CD4-positive, alpha-beta T cell treated with Interleukin-6 for 4 hours (primary cell): ENCODE measurements around the gene BTD.
"Not testable (repeated sequence)": the region's sequence is repeated elsewhere in the genome, so short reads cannot be mapped to it uniquely, and the experiment has no call there.

Source experiments
- DNase-seq: peaks from one replicate; pipeline ENCODE4 v3.0.0-alpha.2; 2020; ENCODE audit warnings: mixed read lengths

Gene BTD

GRCh38 chr3:15601399-15602145 lies at the start of gene BTD, which contains the start of gene HACL1:
Gene BTD, plus strand, starts transcription at chr3:15601745. Its CDS starts 33,695 bp downstream, at chr3:15635440.
Gene HACL1, minus strand, starts transcription at chr3:15601569. Its CDS starts 106 bp downstream, at chr3:15601463.
- DNase-seq: peak; percentile 98

- no peak for DNase-seq
Measured at GRCh38 chr3:15551902-15552301, 49.6 kb upstream of the BTD start.

- no peak for DNase-seq
Measured at GRCh38 chr3:15553749-15554148, 47.8 kb upstream of the BTD start.

GRCh38 chr3:15556512-15556911 lies 45.0 kb upstream of the BTD start:
- no peak for DNase-seq

- peak; percentile 59 for DNase-seq
Measured at GRCh38 chr3:15557511-15557946, 44.0 kb upstream of the BTD start.

GRCh38 chr3:15558581-15558980 lies 43.0 kb upstream of the BTD start:
- no peak for DNase-seq

- no peak for DNase-seq
Measured at GRCh38 chr3:15562560-15562959, 39.0 kb upstream of the BTD start.

GRCh38 chr3:15563190-15563589 lies 38.4 kb upstream of the BTD start:
- no peak for DNase-seq

GRCh38 chr3:15572138-15572537 lies 29.4 kb upstream of the BTD start:
- DNase-seq: no peak

GRCh38 chr3:15575446-15575845 lies 26.1 kb upstream of the BTD start:
- DNase-seq: no peak

GRCh38 chr3:15576475-15576874 lies 25.1 kb upstream of the BTD start:
- no peak for DNase-seq

- no peak for DNase-seq
Measured at GRCh38 chr3:15578289-15578867, 23.2 kb upstream of the BTD start.

GRCh38 chr3:15579051-15579450 lies 22.5 kb upstream of the BTD start:
- DNase-seq: no peak

- DNase-seq: no peak
Measured at GRCh38 chr3:15581471-15582394, 19.8 kb upstream of the BTD start.

- DNase-seq: no peak
Measured at GRCh38 chr3:15585111-15585845, 16.3 kb upstream of the BTD start.

GRCh38 chr3:15591242-15591641 lies 10.3 kb upstream of the BTD start:
- DNase-seq: no peak

- DNase-seq: no peak
Measured at GRCh38 chr3:15591928-15592327, 9.6 kb upstream of the BTD start.

GRCh38 chr3:15592968-15593367 lies 8.6 kb upstream of the BTD start:
- DNase-seq: no peak

GRCh38 chr3:15595955-15596354 lies 5.6 kb upstream of the BTD start:
- no peak for DNase-seq

GRCh38 chr3:15601046-15601398 lies 523 bp upstream of the BTD start:
- DNase-seq: no peak

- no peak for DNase-seq
Measured at GRCh38 chr3:15602146-15602536, 596 bp downstream of the BTD start.

- DNase-seq: not testable (repeated sequence)
Measured at GRCh38 chr3:15602816-15603215, 1.3 kb downstream of the BTD start.

GRCh38 chr3:15604584-15604983 lies 3.0 kb downstream of the BTD start:
- not testable (repeated sequence) for DNase-seq
